ENCODE results near the gene SUPT4H1. TPM values are rescaled to one million over a fixed set of nuclear protein-coding genes. Genes with fewer than 3 reads are reported as not detected.
A peak's percentile ranks its signal among the peaks of the same experiment; 100 is the strongest.

The SUPT4H1 gene
- total RNA-seq, 2 experiments from 2014 or later: 85.8 to 91.0 TPM

- H3K4me3 Mint-ChIP-seq: no peak overlapping the region
- H3K27me3 Mint-ChIP-seq: no peaks in the 10 kb centered on the region
- POLR2A ChIA-PET: interaction anchor here (1.1 to 22.3 kb wide), 5 partner anchors 11 to 90 kb away, joined by 3 to 1460 read pairs (median 211); partner anchors contain the start of gene SUPT4H1
- H3K36me3 Mint-ChIP-seq (ENCODE audit: low read depth): peaks cover 45% of the 10 kb centered on the region
- H3K4me1 Mint-ChIP-seq: peaks cover 26% of the 10 kb centered on the region
- DNase-seq: no peak
- H3K27ac Mint-ChIP-seq: no peak overlapping the region
- no peaks in the 10 kb centered on the region for H3K9me3 Mint-ChIP-seq
- CTCF ChIA-PET: interaction anchor here (3.6 kb wide), 1 partner anchor 21 kb away, joined by 12 read pairs; no protein-coding TSS in a partner anchor
These were observed 28.0 kb downstream of the SUPT4H1 start for GRCh38 chr17:58324056-58324408.

GRCh38 chr17:58323366-58324055 is 28.5 kb downstream of the SUPT4H1 start:
- DNase-seq: no peak
- no peak overlapping the region for H3K4me3 Mint-ChIP-seq
- peak overlapping the region; percentile 29 for H3K27ac Mint-ChIP-seq

DNA sequence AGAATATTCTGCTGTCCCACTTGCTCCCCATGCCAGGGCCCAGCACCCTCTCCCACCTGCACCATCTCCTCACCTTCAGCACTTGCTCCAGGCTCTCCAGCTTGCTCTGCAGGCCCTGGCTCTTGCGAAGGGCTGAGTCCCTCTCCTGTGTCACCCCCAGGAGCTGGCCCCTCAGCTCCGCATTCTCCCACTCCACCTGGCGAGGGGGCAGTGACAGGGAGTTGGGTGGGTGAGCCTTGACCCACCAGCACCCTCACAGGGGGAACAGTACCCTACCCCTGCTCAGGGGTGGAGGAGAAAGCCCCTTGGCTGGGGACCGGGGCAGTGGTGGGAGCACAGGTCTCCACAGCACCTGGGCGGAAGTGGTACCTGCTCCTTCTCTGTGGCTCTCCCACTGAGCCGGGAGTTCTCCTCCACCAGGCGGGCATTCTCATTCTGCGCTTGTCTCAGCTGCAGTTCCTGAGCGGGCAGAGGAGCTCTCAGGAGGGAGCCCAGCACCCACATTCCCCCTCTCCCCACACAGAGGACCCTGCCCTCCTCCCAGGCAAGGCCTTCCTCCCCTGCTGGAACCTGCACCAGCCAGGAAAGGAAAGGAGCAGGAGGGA is 29.3 kb downstream of the SUPT4H1 start:
- peaks cover 24% of the 10 kb centered on the region for H3K4me1 Mint-ChIP-seq

More at GRCh38 chr17:58323366-58324055, 28.5 kb downstream of the SUPT4H1 start:
- CTCF ChIA-PET: interaction anchor here (3.6 kb wide), 1 partner anchor 21 kb away, joined by 12 read pairs; no protein-coding TSS in a partner anchor
- Mint-ChIP-seq H3K27me3 (no peaks in the 10 kb centered on the region), H3K9me3 (no peaks in the 10 kb centered on the region), H3K4me1 (peaks cover 23% of the 10 kb centered on the region), H3K36me3 (ENCODE audit: low read depth) (peaks cover 42% of the 10 kb centered on the region)
- POLR2A ChIA-PET: interaction anchor here (0.7 to 22.3 kb wide), 11 partner anchors 10 to 210 kb away, joined by 3 to 1460 read pairs (median 4); partner anchors contain the start of genes MPO, RNF43 and SUPT4H1

GRCh38 chr17:58321571-58322525 is 30.2 kb downstream of the SUPT4H1 start:
- Mint-ChIP-seq H3K9me3 (no peaks in the 10 kb centered on the region), H3K4me3 (no peak overlapping the region), H3K36me3 (ENCODE audit: low read depth) (peaks cover 38% of the 10 kb centered on the region), H3K27ac (no peak overlapping the region), H3K27me3 (no peaks in the 10 kb centered on the region), H3K4me1 (peaks cover 26% of the 10 kb centered on the region)
- CTCF ChIA-PET: interaction anchor here (3.6 kb wide), 1 partner anchor 23 kb away, joined by 12 read pairs; no protein-coding TSS in a partner anchor
- POLR2A ChIA-PET: interaction anchor here (0.7 to 22.3 kb wide), 15 partner anchors 8 to 310 kb away, joined by 3 to 1460 read pairs (median 3); partner anchors contain the start of genes MPO, RNF43 and SUPT4H1
- DNase-seq: no peak

More for the DNA sequence above, 29.3 kb downstream of the SUPT4H1 start:
- Mint-ChIP-seq H3K4me3 (no peak overlapping the region), H3K9me3 (no peaks in the 10 kb centered on the region), H3K36me3 (ENCODE audit: low read depth) (peaks cover 37% of the 10 kb centered on the region), H3K27ac (peak overlapping the region; percentile 24), H3K27me3 (no peaks in the 10 kb centered on the region)
- DNase-seq: no peak
- CTCF ChIA-PET: interaction anchor here (3.6 kb wide), 1 partner anchor 22 kb away, joined by 12 read pairs; no protein-coding TSS in a partner anchor
- POLR2A ChIA-PET: interaction anchor here (0.7 to 22.3 kb wide), 13 partner anchors 9 to 309 kb away, joined by 3 to 1460 read pairs (median 3); partner anchors contain the start of genes MPO, MTMR4, RNF43 and SUPT4H1

DNA sequence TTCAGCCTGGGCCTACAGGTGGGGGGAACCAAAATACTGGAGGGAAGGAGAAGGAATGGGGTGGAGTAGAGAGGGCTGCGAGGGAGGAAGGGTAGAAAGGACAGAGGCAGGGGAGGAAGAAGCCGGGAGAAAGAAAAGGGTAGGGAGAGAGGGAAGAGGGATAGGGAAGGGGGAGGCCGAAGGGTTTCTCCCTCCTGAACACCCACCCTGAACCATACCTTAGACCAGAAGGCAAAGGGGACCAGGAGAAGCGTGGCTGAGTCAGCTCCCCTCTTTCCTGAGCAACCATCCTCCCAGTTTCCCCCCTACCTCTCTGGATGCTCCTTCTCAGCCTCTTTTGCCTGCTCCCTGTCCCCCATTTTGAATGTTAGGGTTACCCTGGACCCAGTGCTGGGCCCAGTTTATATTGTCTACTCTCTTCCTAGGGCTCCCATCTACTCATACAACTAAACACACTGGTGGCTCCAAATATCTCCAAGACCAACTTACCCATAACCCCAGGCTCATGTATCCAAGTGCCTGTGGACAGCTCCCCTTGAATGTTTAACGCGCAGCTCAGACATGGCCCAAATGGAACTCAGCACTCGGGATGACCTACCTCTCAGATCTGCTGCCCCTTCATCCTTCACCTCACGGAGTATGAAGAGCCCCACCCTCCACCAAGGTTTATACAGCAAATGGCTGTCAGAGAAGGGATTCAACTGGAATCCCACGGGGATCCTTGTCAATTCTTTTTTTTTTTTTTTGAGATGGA is 31.3 kb downstream of the SUPT4H1 start:
- POLR2A ChIA-PET: interaction anchor here (0.9 to 22.3 kb wide), 5 partner anchors 7 to 58 kb away, joined by 3 to 1460 read pairs (median 211); partner anchors contain the start of gene SUPT4H1
- H3K4me1 Mint-ChIP-seq: peaks cover 21% of the 10 kb centered on the region
- no peaks in the 10 kb centered on the region for H3K9me3 Mint-ChIP-seq
- CTCF ChIA-PET: interaction anchor here (3.6 kb wide), 1 partner anchor 24 kb away, joined by 12 read pairs; no protein-coding TSS in a partner anchor
- peaks cover 34% of the 10 kb centered on the region for H3K36me3 Mint-ChIP-seq (ENCODE audit: low read depth)
- H3K27ac Mint-ChIP-seq: no peak overlapping the region
- no peak overlapping the region for H3K4me3 Mint-ChIP-seq
- H3K27me3 Mint-ChIP-seq: no peaks in the 10 kb centered on the region
- peak; percentile 12 for DNase-seq

DNA sequence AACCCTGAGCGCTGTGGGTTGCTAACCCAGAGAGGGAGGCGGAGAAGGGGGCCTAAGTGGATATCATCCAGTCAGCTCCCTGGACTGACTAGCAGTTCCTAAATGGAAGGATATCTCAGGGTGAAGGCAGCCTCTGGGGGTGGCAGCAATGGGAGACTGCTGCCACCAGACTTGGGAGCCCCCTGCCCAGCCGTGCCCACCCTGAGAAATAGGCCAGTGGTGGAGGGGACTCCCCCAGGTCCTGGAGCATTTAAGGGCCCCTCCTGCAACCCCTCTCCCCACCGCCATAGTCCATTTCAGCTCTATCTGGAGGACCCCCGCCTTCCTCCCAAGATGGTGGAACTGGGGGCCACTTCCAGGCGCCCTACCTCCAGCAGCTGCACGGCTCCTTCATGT is 31.8 kb downstream of the SUPT4H1 start:
- CTCF ChIA-PET: no interaction called here
- H3K4me3 Mint-ChIP-seq: no peak overlapping the region
- H3K27ac Mint-ChIP-seq: no peak overlapping the region
- H3K27me3 Mint-ChIP-seq: no peaks in the 10 kb centered on the region
- POLR2A ChIA-PET: interaction anchor here (1.2 to 22.3 kb wide), 3 partner anchors 16 to 34 kb away, joined by 3 to 1460 read pairs (median 211); partner anchors contain the start of gene SUPT4H1
- no peaks in the 10 kb centered on the region for H3K9me3 Mint-ChIP-seq
- DNase-seq: peak; percentile 16
- H3K36me3 Mint-ChIP-seq (ENCODE audit: low read depth): peaks cover 37% of the 10 kb centered on the region
- peaks cover 21% of the 10 kb centered on the region for H3K4me1 Mint-ChIP-seq

DNA sequence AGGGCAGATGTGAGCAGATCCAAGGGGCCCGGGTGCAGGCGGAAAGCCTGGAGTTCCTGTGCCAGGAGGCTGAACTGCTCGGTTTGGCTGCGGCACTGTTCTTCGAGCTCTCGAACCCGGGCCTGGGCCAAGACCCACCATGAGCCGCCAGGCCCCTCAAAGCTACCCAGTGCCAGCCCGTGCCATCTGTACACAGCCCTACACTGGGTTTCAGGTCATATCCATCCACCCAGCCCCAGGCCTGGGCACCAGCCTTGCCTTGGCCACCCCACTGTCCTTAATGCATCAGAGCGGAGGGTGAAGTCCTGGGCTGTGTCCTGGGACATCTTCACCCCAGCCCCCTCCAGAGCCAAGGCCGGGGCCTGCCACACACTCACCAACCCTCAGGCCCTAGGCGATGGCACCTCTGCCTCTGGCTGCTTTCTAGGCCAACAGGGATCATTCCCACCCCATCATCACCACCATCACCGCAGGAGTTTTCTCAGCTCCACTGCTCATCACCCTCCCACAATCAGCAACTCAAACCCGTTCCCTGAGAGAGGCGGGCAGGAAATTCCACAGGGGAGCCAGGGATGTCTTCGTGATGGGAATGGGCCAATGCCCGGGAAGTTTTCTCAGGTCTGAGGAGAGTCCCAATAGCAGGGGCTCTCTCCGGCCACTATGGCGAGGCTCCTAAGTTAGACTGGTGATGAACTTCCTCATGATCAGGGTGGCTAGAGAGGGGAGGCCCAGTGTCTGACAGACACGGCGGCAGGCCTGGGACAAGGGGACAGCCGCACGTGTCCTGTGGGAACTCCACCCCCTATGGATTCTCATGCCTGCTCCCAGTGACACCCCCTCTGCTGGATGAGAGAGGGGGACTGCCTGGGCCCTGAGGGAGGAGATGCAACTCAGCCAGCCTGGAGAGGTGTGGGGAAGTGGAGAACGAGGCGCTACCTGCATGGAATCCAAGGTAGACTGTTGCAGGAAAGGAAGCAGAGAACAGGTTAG is 32.5 kb downstream of the SUPT4H1 start:
- peaks cover 36% of the 10 kb centered on the region for H3K36me3 Mint-ChIP-seq (ENCODE audit: low read depth)
- ChIA-PET POLR2A (interaction anchor here (0.7 to 22.3 kb wide), 5 partner anchors 5 to 312 kb away, joined by 3 to 1460 read pairs (median 211); partner anchors contain the start of genes SUPT4H1 and TSPOAP1), CTCF (interaction anchor here (1.0 to 2.7 kb wide), 4 partner anchors 8 to 128 kb away, joined by 4 to 55 read pairs (median 24); partner anchors contain the start of genes RNF43 and TSPOAP1)
- peaks cover 21% of the 10 kb centered on the region for H3K4me1 Mint-ChIP-seq
- H3K9me3 Mint-ChIP-seq: no peaks in the 10 kb centered on the region
- H3K27me3 Mint-ChIP-seq: no peaks in the 10 kb centered on the region
- no peak overlapping the region for H3K27ac Mint-ChIP-seq
- peak; percentile 16 for DNase-seq
- H3K4me3 Mint-ChIP-seq: no peak overlapping the region

- CTCF ChIA-PET: interaction anchor here (1.0 to 2.7 kb wide), 8 partner anchors 8 to 128 kb away, joined by 4 to 73 read pairs (median 16); partner anchors contain the start of genes RNF43, SUPT4H1 and TSPOAP1
- Mint-ChIP-seq H3K27ac (peak overlapping the region; percentile 16), H3K9me3 (no peaks in the 10 kb centered on the region), H3K4me3 (no peak overlapping the region), H3K36me3 (ENCODE audit: low read depth) (peaks cover 42% of the 10 kb centered on the region), H3K4me1 (peaks cover 21% of the 10 kb centered on the region), H3K27me3 (no peaks in the 10 kb centered on the region)
- peak; percentile 15 for DNase-seq
- POLR2A ChIA-PET: interaction anchor here (0.7 to 22.3 kb wide), 6 partner anchors 6 to 313 kb away, joined by 3 to 1460 read pairs (median 114); partner anchors contain the start of genes RNF43, SUPT4H1 and TSPOAP1
These were observed 33.3 kb downstream of the SUPT4H1 start for GRCh38 chr17:58318627-58319172.

- H3K9me3 Mint-ChIP-seq: no peaks in the 10 kb centered on the region
- no peaks in the 10 kb centered on the region for H3K27me3 Mint-ChIP-seq
- peaks cover 37% of the 10 kb centered on the region for H3K36me3 Mint-ChIP-seq (ENCODE audit: low read depth)
- ChIA-PET CTCF (interaction anchor here (0.5 to 4.3 kb wide), 47 partner anchors 9 to 686 kb away, joined by 3 to 91 read pairs (median 5); partner anchors contain the start of genes HSF5, MKS1, RNF43 and SUPT4H1), POLR2A (interaction anchor here (0.8 to 22.3 kb wide), 12 partner anchors 7 to 313 kb away, joined by 3 to 1460 read pairs (median 13); partner anchors contain the start of genes RNF43, SUPT4H1 and TSPOAP1)
- H3K27ac Mint-ChIP-seq: peak overlapping the region; percentile 83
- H3K4me1 Mint-ChIP-seq: peaks cover 21% of the 10 kb centered on the region
- no peak for DNase-seq
- no peak overlapping the region for H3K4me3 Mint-ChIP-seq
These were observed 33.9 kb downstream of the SUPT4H1 start for GRCh38 chr17:58318065-58318481.
